Endodermal cell (in vitro differentiated cells): Measurements from ENCODE around the gene KCNE4. TPM values are rescaled to one million over a fixed set of nuclear protein-coding genes. Genes with fewer than 3 reads are reported as not detected.

Experiments used
- DNase-seq: peaks from one replicate; pipeline ENCODE4 v3.0.0-alpha.2; 2017
- H3K27ac ChIP-seq: 2 replicates; pipeline ENCODE4 v1.5.1; 2013; ENCODE audit warnings: mild to moderate bottlenecking, low read depth, low read length, moderate library complexity
- H3K27me3 ChIP-seq: 2 replicates; pipeline ENCODE4 v1.6.1; 2013; ENCODE audit warnings: mild to moderate bottlenecking, low read length, moderate library complexity; ENCODE audit not compliant: insufficient read depth, control insufficient read depth, poor library complexity, severe bottlenecking
- H3K36me3 ChIP-seq: 2 replicates; pipeline ENCODE4 v1.7.0; 2013; ENCODE audit warnings: mild to moderate bottlenecking, low read length, moderate library complexity; ENCODE audit not compliant: control insufficient read depth, insufficient read depth
- H3K4me1 ChIP-seq: one replicate; pipeline ENCODE4 v1.7.0; 2013; ENCODE audit warnings: low read length; ENCODE audit not compliant: control insufficient read depth, insufficient read depth
- H3K4me3 ChIP-seq: 2 replicates; pipeline ENCODE4 v1.5.1; 2013; ENCODE audit warnings: mild to moderate bottlenecking, low read length, moderate library complexity
- H3K9ac ChIP-seq: 2 replicates; pipeline ENCODE4 v1.6.1; 2013; ENCODE audit warnings: mild to moderate bottlenecking, low read length, moderate library complexity; ENCODE audit not compliant: poor library complexity, severe bottlenecking; ENCODE audit errors: extremely low read depth
- H3K9me3 ChIP-seq: 2 replicates; pipeline ENCODE4 v1.6.1; 2013; ENCODE audit warnings: mild to moderate bottlenecking, low read length, moderate library complexity; ENCODE audit not compliant: control insufficient read depth
- H3K27ac Mint-ChIP-seq: 2 replicates; pipeline ENCODE4 v1.8.0; 2020; ENCODE audit warnings: mixed read lengths
- H3K27me3 Mint-ChIP-seq: 2 replicates; pipeline ENCODE4 v1.8.0; 2021; ENCODE audit warnings: mild to moderate bottlenecking, mixed read lengths; ENCODE audit not compliant: insufficient read depth
- H3K36me3 Mint-ChIP-seq: 2 replicates; pipeline ENCODE4 v1.8.0; 2020; ENCODE audit warnings: low read depth, mixed read lengths
- H3K4me1 Mint-ChIP-seq: 2 replicates; pipeline ENCODE4 v1.8.0; 2020; ENCODE audit warnings: mixed read lengths
- H3K4me3 Mint-ChIP-seq: 2 replicates; pipeline ENCODE4 v1.8.0; 2020; ENCODE audit warnings: mild to moderate bottlenecking, moderate library complexity, mixed read lengths
- H3K9me3 Mint-ChIP-seq: 2 replicates; pipeline ENCODE4 v1.8.0; 2020; ENCODE audit warnings: mild to moderate bottlenecking, mixed read lengths
- WGBS, 2 experiments: methylation state at CpG; one replicate each; pipeline versions ENCODE4 v1.1.5 to v1.1.7; 2013; ENCODE audit warnings: missing lambda C conversion rate in 2 of 2, mixed read lengths in 1 of 2; ENCODE audit not compliant: insufficient coverage in 1 of 2, insufficient read length in 1 of 2; 5-methylcytosine and 5-hydroxymethylcytosine counted together
- total RNA-seq, 2 donors: library from RNA; stranded (reverse); fragmentation: NEBNext Ultra II Directional in 1 of 2; extraction: Animal tissue kit (Norgen Biotek cat#: 25700) in 1 of 2; gene quantifications; 2 replicates in 1 of 2; 3 replicates in 1 of 2; pipeline ENCODE4 v1.2.1, GENCODE V29; 2021
- TF ChIP-seq, protein P1 (sequence below): fragments of 200-600 bp; sonication (generic); conservative IDR thresholded peaks from 2 replicates; pipeline ENCODE4 v1.5.0; 2021; ENCODE audit warnings: antibody characterized with exemption, mild to moderate bottlenecking

The KCNE4 gene
- total RNA-seq, 2 donors from 2014 or later: 0.22 TPM; not detected in 1

DNA sequence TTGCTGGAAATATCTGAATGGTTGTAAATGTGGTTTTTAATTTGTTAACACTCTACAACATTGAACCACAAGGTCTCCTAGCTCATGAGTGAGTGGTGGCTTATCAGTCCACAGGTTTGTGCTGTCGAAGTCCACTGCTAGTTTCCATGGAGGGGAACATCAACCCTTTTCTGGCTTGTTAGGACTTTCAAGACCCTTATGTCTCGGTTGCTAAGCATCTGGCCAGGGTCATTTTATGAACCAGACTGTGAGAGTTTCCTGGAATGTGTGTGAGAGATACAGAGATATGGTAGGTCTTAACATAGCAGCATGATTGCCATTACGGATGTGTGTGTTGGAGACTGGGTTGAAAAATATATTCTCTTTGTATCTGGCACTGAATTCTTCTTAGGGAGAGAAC lies 36.9 kb downstream of the KCNE4 start:
- Mint-ChIP-seq H3K27me3 (no peaks in the 10 kb centered on the region), H3K4me3 (no peak overlapping the region), H3K36me3 (no peaks in the 10 kb centered on the region), H3K27ac (no peak overlapping the region), H3K9me3 (no peaks in the 10 kb centered on the region), H3K4me1 (peaks cover 9% of the 10 kb centered on the region)
- Histone ChIP-seq H3K27ac (no peak overlapping the region), H3K36me3 (no peaks in the 10 kb centered on the region), H3K9ac (no peak overlapping the region), H3K4me1 (no peaks in the 10 kb centered on the region), H3K27me3 (no peaks in the 10 kb centered on the region), H3K9me3 (no peaks in the 10 kb centered on the region), H3K4me3 (no peak overlapping the region)
- no peak for DNase-seq
- 95 to 100% methylated on average over 1 to 3 of the region's 3 CpGs for WGBS, 2 experiments
- TF ChIP-seq, protein P1, sequence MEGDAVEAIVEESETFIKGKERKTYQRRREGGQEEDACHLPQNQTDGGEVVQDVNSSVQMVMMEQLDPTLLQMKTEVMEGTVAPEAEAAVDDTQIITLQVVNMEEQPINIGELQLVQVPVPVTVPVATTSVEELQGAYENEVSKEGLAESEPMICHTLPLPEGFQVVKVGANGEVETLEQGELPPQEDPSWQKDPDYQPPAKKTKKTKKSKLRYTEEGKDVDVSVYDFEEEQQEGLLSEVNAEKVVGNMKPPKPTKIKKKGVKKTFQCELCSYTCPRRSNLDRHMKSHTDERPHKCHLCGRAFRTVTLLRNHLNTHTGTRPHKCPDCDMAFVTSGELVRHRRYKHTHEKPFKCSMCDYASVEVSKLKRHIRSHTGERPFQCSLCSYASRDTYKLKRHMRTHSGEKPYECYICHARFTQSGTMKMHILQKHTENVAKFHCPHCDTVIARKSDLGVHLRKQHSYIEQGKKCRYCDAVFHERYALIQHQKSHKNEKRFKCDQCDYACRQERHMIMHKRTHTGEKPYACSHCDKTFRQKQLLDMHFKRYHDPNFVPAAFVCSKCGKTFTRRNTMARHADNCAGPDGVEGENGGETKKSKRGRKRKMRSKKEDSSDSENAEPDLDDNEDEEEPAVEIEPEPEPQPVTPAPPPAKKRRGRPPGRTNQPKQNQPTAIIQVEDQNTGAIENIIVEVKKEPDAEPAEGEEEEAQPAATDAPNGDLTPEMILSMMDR: no peak

DNA sequence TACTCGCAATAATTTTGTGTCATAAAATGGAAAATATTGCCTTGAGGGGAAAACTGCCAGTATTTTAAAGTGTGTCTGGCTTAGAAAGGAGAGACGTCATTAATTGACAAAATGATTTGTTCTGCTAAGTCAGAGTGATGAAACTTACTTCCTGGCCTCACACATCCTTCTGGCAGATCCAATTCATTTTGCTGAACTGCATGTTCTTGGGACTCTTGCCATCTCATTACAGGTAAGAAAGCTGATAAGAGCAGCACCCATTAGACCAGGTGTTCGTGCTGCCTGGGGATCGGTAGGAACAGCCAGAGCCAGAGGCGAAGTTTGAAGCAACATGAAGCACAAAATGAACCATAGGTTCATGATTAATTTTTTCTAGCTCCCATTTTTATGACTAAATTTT lies 38.0 kb downstream of the KCNE4 start:
- H3K9me3 ChIP-seq: no peaks in the 10 kb centered on the region
- Mint-ChIP-seq H3K4me3 (no peak overlapping the region), H3K4me1 (peaks cover 6% of the 10 kb centered on the region), H3K9me3 (no peaks in the 10 kb centered on the region), H3K27me3 (no peaks in the 10 kb centered on the region), H3K27ac (no peak overlapping the region), H3K36me3 (no peaks in the 10 kb centered on the region)
- no peak overlapping the region for H3K9ac ChIP-seq
- WGBS, 2 experiments: 95% methylated on average over 5 of the region's 5 CpGs
- no peak overlapping the region for H3K4me3 ChIP-seq
- H3K36me3 ChIP-seq: no peaks in the 10 kb centered on the region
- TF ChIP-seq, protein P1: no peak
- H3K4me1 ChIP-seq: no peaks in the 10 kb centered on the region
- no peak overlapping the region for H3K27ac ChIP-seq
- H3K27me3 ChIP-seq: no peaks in the 10 kb centered on the region
- no peak for DNase-seq

DNA sequence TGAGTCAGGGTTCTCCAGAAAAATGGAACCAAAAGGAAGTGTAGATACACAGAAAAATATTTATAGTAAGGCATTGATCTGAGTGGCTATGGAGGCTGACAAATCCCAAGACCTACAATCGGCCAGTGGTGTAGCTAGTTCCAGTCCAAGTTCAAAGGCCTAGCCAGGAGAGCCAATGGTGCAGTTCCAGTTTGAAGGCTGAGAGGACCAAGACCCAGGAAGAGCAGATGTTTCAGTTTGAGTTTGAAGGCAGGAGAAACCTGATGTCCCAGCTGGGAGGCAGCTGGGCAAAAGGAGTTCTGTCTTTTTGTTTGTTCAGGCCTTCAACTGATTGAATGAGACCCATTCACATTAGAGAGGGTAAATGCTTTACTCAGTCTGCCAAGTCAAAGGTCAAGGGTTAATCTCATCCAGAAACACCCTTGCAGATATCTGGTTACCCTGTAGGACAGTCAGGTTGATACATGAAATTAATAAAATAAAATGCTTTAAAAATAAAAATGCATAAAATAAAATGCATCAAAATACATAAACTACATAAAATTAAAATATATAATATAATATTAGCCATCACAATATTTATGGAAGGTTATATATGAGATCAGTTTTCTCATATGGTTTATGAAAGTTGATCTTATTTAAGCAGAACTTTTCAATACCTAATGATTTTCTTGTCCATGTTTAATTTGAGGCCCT lies 38.7 kb downstream of the KCNE4 start:
- Histone ChIP-seq H3K36me3 (no peaks in the 10 kb centered on the region), H3K9ac (no peak overlapping the region), H3K4me1 (no peaks in the 10 kb centered on the region), H3K27me3 (no peaks in the 10 kb centered on the region), H3K27ac (no peak overlapping the region), H3K9me3 (no peaks in the 10 kb centered on the region), H3K4me3 (no peak overlapping the region)
- Mint-ChIP-seq H3K4me3 (no peak overlapping the region), H3K9me3 (no peaks in the 10 kb centered on the region), H3K27me3 (no peaks in the 10 kb centered on the region), H3K36me3 (no peaks in the 10 kb centered on the region), H3K27ac (no peak overlapping the region), H3K4me1 (peaks cover 6% of the 10 kb centered on the region)
- TF ChIP-seq, protein P1: no peak
- no peak for DNase-seq
- 96 to 100% methylated on average over 1 of the region's 1 CpG for WGBS, 2 experiments
